ENCODE results near the gene CDKAL1.

CDKAL1 gene

DNA sequence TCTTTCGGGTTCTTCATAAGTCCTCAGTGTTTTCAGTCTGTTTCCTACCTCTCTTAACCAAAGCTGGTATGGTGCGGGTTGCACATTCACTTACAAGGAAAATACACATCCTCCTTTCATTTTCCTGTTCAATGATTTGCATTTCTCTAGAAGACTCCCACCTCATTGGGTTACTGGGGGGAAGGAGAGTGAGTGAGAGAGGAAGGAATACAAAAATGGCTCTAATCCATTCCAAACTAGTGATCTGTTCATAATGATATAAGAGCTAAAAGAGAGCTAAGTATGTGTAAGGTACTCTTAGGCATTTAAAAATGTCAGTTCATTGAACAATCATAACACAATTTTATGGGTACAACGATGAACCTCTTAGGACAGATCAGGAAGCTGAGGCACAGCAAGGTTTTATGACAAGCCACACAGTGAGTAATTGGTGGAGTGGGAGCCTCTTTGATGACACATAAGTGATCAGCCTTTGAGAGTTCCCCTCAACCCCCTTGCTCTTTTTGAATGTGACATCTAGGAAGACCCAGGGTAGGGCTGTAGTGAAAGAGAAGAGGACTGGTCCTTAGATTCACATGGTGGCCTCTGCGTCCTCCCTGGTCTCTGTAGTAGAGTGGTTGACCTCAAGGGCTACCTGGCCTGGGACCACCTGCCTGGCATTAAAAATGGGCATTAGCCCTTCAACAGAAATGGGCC, 730.9 kb downstream of the CDKAL1 start:
- H2AFZ ChIP-seq (ENCODE audit: low read depth, low read length) = no peak overlapping the region
- no peak for TF ChIP-seq EZH2phosphoT487 (IDR thresholded peaks at IDR 0.05; ENCODE audit: low read depth)
- TF ChIP-seq, protein P1, sequence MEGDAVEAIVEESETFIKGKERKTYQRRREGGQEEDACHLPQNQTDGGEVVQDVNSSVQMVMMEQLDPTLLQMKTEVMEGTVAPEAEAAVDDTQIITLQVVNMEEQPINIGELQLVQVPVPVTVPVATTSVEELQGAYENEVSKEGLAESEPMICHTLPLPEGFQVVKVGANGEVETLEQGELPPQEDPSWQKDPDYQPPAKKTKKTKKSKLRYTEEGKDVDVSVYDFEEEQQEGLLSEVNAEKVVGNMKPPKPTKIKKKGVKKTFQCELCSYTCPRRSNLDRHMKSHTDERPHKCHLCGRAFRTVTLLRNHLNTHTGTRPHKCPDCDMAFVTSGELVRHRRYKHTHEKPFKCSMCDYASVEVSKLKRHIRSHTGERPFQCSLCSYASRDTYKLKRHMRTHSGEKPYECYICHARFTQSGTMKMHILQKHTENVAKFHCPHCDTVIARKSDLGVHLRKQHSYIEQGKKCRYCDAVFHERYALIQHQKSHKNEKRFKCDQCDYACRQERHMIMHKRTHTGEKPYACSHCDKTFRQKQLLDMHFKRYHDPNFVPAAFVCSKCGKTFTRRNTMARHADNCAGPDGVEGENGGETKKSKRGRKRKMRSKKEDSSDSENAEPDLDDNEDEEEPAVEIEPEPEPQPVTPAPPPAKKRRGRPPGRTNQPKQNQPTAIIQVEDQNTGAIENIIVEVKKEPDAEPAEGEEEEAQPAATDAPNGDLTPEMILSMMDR (IDR thresholded peaks at IDR 0.05; ENCODE audit: low read depth, low read length) = no peak
- H3K4me3 ChIP-seq (ENCODE audit: low read length) = no peak overlapping the region
- H3K36me3 ChIP-seq (replicated peaks; ENCODE audit: low read depth, low read length) = no peaks in the 10 kb centered on the region
- H3K27me3 ChIP-seq (ENCODE audit: low read depth, low read length) = no peaks in the 10 kb centered on the region
- H4K20me1 ChIP-seq (ENCODE audit: insufficient read depth, low read length) = no peaks in the 10 kb centered on the region
- no peak overlapping the region for H3K27ac ChIP-seq (ENCODE audit: low read length)
- no peaks in the 10 kb centered on the region for H3K4me1 ChIP-seq (ENCODE audit: low read length)
- no peak overlapping the region for H3K4me2 ChIP-seq (ENCODE audit: low read length)
- no peak overlapping the region for H3K9ac ChIP-seq (ENCODE audit: low read length)
- H3K79me2 ChIP-seq (ENCODE audit: low read length) = no peaks in the 10 kb centered on the region
- H3K9me3 ChIP-seq (ENCODE audit: insufficient read depth, low read length) = no peaks in the 10 kb centered on the region

DNA sequence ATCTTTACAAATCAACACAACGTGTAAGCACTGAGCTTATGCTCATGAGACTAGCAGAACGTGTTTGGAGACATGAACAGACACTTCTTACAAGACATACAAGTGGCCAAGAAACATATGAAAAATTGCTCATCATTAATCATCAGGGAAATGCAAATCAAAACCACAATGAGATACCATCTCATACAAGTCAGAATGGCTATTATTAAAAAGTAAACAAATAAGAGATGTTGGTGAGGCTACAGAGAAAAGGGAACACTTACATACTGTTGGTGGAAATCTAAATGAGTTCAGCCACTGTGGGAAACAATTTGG, 731.4 kb downstream of the CDKAL1 start:
- H3K27me3 ChIP-seq (ENCODE audit: low read depth, low read length) = no peaks in the 10 kb centered on the region
- H2AFZ ChIP-seq (ENCODE audit: low read depth, low read length) = no peak overlapping the region
- no peaks in the 10 kb centered on the region for H4K20me1 ChIP-seq (ENCODE audit: insufficient read depth, low read length)
- no peaks in the 10 kb centered on the region for H3K4me1 ChIP-seq (ENCODE audit: low read length)
- no peaks in the 10 kb centered on the region for H3K9me3 ChIP-seq (ENCODE audit: insufficient read depth, low read length)
- H3K79me2 ChIP-seq (ENCODE audit: low read length) = no peaks in the 10 kb centered on the region
- TF ChIP-seq EZH2phosphoT487 (IDR thresholded peaks at IDR 0.05; ENCODE audit: low read depth) = no peak
- TF ChIP-seq, protein P1 (IDR thresholded peaks at IDR 0.05; ENCODE audit: low read depth, low read length) = no peak
- no peak overlapping the region for H3K4me2 ChIP-seq (ENCODE audit: low read length)
- no peaks in the 10 kb centered on the region for H3K36me3 ChIP-seq (replicated peaks; ENCODE audit: low read depth, low read length)
- H3K9ac ChIP-seq (ENCODE audit: low read length) = no peak overlapping the region
- H3K27ac ChIP-seq (ENCODE audit: low read length) = no peak overlapping the region
- no peak overlapping the region for H3K4me3 ChIP-seq (ENCODE audit: low read length)

DNA sequence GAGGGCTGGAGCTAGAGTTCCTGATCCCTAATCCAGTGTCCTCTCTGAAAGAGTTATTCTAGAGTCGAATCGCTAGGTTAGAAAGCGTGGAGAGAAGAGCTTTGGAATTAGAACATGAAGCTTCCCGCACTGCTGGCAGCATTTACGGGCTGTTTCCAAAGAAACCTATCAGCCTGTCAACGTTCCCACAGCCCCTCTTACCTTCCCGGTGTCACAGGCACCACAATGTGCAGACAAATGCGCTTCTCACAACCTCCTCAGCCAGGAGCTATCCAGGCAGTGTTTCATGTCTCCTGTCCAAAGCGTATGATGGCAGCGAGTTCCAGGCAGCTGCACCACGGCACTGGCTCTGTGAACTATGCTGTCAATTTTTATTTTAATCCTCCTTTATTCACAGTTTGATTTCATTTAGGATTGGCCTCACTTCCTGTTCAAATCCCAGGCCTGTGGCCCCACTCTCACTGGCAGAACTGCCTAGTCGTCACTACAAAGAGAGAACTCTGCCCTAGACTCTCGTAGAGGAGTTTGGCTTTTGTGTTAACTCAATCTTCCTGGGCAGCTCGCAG, 736.5 kb downstream of the CDKAL1 start:
- no peak overlapping the region for H3K4me2 ChIP-seq (ENCODE audit: low read length)
- TF ChIP-seq, protein P1 (IDR thresholded peaks at IDR 0.05; ENCODE audit: low read depth, low read length) = no peak
- no peak for TF ChIP-seq EZH2phosphoT487 (IDR thresholded peaks at IDR 0.05; ENCODE audit: low read depth)
- no peak overlapping the region for H2AFZ ChIP-seq (ENCODE audit: low read depth, low read length)
- H3K36me3 ChIP-seq (replicated peaks; ENCODE audit: low read depth, low read length) = no peaks in the 10 kb centered on the region
- H3K79me2 ChIP-seq (ENCODE audit: low read length) = no peaks in the 10 kb centered on the region
- H3K27ac ChIP-seq (ENCODE audit: low read length) = no peak overlapping the region
- no peak overlapping the region for H3K4me3 ChIP-seq (ENCODE audit: low read length)
- no peaks in the 10 kb centered on the region for H3K4me1 ChIP-seq (ENCODE audit: low read length)
- H3K9ac ChIP-seq (ENCODE audit: low read length) = no peak overlapping the region
- H3K9me3 ChIP-seq (ENCODE audit: insufficient read depth, low read length) = 0 out of 2 replicates have a peak, but pooled peaks cover 2% of the 10 kb centered on the region
- H4K20me1 ChIP-seq (ENCODE audit: insufficient read depth, low read length) = no peaks in the 10 kb centered on the region
- H3K27me3 ChIP-seq (ENCODE audit: low read depth, low read length) = no peaks in the 10 kb centered on the region

DNA sequence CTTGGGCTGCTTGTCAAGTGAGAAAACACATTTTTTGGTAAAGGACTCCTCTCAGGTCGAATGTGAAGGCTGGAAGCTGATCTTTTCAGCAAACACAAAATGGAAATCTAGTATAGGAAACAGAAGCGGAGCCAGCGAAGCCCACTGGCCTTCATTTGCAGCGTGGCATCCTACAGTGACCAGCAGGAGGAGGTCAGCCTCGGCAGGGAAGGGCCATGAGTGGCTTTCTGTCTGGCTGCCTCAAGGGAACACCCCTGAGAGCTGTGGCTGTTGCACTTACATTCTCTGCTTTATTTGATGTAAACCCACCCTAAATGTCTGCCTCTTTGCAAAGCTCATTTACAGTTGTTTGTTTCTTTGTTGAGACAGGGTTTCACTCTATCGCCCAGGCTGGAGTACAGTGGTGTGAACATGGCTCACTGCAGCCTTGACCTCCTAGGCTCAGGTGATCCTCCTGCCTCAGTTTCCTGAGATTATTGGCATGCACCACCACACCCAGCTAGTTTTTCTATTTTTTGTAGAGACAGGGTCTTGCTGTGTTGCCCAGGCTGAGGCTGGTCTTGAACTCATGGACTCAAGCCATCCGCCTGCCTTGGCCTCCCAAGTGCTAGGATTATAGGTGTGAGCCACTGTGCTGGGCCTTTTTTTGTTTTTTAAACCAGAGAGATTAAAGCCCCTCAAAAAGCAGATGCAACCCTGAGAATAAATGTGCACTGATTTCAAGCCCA, 737.3 kb downstream of the CDKAL1 start:
- Histone ChIP-seq H3K9me3 (ENCODE audit: insufficient read depth, low read length) (0 out of 2 replicates have a peak, but pooled peaks cover 2% of the 10 kb centered on the region), H3K9ac (ENCODE audit: low read length) (no peak overlapping the region), H2AFZ (ENCODE audit: low read depth, low read length) (no peak overlapping the region), H3K4me3 (ENCODE audit: low read length) (no peak overlapping the region), H3K79me2 (ENCODE audit: low read length) (no peaks in the 10 kb centered on the region), H3K4me1 (ENCODE audit: low read length) (no peaks in the 10 kb centered on the region), H3K27ac (ENCODE audit: low read length) (no peak overlapping the region), H3K4me2 (ENCODE audit: low read length) (no peak overlapping the region), H4K20me1 (ENCODE audit: insufficient read depth, low read length) (no peaks in the 10 kb centered on the region), H3K36me3 (replicated peaks; ENCODE audit: low read depth, low read length) (no peaks in the 10 kb centered on the region), H3K27me3 (ENCODE audit: low read depth, low read length) (no peaks in the 10 kb centered on the region)
- no peak for TF ChIP-seq EZH2phosphoT487 (IDR thresholded peaks at IDR 0.05; ENCODE audit: low read depth)
- TF ChIP-seq, protein P1 (IDR thresholded peaks at IDR 0.05; ENCODE audit: low read depth, low read length) = no peak
